ENCODE results near the gene UBE2E2.

GRCh38 chr3:23259515-23259914 lies 56.4 kb downstream of the UBE2E2 start:
- TF ChIP-seq ZBTB3 (CRISPR knock-in tag; IDR thresholded peaks at IDR 0.05; ENCODE audit: borderline replicate concordance, low read depth): no peak
- TF ChIP-seq POLR2AphosphoS5 (IDR thresholded peaks at IDR 0.05; ENCODE audit: low read depth, low read length): no peak
- no peak for TF ChIP-seq ZNF263 (CRISPR knock-in tag; IDR thresholded peaks at IDR 0.05)
- no peak for TF ChIP-seq REST (IDR thresholded peaks at IDR 0.05; ENCODE audit: borderline replicate concordance in 1 of 2, low read depth in 1 of 2, low read length in 2 of 2)
- no peak for TF ChIP-seq ZFX (CRISPR knock-in tag; IDR thresholded peaks at IDR 0.05; ENCODE audit: low read depth)
- TF ChIP-seq ZNF777 (CRISPR knock-in tag; IDR thresholded peaks at IDR 0.05): no peak

Measured in HepG2 (cell line).